LNCAP (cell line): ENCODE data around the gene TMEM255A.

Experiments used
- CTCF ChIP-seq: fragments of 450-650 bp; IDR thresholded peaks from 2 replicates; pipeline ENCODE4 v1.5.1; 2017; ENCODE audit warnings: mild to moderate bottlenecking

Gene TMEM255A

GRCh38 chrX:120291211-120291610 is 20.1 kb downstream of the TMEM255A start:
- TF ChIP-seq CTCF: no peak

DNA sequence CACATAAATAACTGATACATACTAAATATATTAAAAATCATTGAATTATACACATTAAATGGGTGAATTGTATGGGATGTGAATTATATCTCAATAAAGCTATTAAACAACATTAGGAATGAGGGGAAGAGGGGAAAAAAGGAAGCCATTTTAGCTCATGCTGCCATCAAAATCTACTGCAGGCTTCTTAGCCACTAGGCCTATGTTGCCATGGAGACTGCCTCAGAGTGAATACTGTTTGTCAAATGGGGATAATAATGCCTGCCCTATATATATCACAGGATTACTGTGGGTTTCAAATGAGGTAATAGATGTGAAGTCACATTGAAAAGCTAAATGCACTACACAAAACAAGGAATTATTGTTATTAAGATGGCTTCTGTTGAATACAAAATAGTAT is 21.2 kb downstream of the TMEM255A start:
- no peak for TF ChIP-seq CTCF

DNA sequence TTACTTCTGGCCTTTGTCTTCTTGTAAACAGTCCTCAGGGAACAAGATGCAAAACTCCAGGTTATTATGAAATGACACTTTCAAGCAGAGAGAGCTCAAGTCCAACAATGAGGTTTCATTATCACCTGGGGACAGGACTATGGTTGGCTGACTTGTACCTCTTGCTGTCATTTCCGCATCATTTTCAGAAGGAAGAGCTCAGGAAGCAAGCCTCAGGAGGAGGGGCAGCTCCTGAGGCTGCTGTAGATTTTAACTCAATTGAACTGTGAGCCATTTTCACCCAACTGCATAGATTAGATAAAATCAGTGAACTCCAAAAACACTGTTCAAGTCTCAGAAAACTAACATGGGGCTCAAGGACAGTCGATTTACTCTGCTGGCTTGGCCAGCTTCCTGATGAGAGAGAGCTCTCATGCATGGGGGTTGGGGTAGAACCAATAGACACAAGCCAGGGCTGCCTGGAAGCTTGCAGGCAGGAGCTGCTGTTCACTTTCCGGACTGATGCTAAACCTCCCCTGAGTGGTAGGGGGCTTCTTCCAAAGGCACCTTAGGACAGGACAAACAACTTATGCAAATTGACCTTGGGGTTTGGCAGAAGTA is 23.6 kb downstream of the TMEM255A start:
- TF ChIP-seq CTCF: no peak

DNA sequence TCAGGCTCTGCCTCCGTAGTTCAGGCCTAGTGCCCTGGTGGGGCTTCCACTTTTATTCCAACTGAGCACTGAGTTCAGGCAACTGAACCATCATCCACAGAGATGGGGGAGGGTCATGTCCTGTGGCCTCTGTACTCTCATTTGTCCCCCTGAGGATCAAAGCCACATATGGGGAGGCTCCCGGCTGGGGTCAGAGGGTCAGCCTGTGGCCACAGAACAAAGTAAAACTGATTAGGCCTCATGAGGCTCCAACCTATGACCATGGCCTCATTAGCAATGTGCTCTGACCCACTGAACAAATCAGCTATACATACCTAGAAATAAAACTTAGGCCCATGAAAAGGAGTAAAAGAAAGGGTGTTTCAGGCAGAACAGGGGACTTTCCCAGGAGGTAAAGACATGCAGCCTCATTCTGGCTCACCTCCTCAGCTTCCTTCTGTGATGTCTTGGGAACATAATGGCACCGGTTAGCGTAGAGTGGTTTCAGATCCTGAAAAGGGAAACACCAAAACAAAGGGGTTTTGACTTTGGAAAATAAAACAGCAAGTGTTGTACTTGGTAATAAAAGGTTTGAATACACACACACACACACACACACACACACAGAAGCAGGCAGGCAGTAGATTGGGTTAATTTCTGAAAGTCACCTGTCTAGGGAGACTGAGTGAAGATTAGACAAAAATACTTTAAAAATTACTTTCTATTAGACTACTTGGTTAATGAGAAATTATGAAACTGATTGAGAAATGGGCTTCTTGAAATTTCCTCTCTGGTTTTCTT is 24.3 kb downstream of the TMEM255A start:
- TF ChIP-seq CTCF: no peak

DNA sequence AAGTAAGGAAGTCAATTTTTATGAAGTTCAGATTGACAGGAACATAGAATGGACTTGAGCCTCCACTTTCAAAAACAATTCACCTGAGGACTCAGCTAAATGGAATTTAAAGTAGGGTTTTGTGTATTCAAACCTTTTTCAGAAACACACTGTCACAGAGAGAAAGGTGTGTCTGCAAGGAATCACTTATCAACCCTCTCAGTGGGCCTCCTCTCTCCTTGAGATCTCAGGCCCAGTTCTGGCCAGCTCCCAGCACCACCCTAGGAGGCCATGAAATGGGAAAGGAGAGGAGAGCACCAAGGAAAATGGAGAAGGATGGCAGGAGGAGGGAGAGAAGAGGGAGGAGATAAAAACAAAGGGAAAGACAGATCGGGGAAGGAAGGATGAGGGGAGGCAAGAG is 28.6 kb downstream of the TMEM255A start:
- TF ChIP-seq CTCF: no peak

- no peak for TF ChIP-seq CTCF
Observed at GRCh38 chrX:120281761-120282160, 29.5 kb downstream of the TMEM255A start.

GRCh38 chrX:120281021-120281624 is 30.1 kb downstream of the TMEM255A start:
- no peak for TF ChIP-seq CTCF
